MCF 10A (cell line): ENCODE data around the gene MRPS33. TPM values are rescaled to one million over a fixed set of nuclear protein-coding genes. Genes with fewer than 3 reads are reported as not detected.

Experiments
- total RNA-seq: library from RNA; stranded (reverse); gene quantifications from 2 replicates; pipeline ENCODE4 v1.2.3, GENCODE V29; 2022

Gene MRPS33
- total RNA-seq, 1 experiment from 2014 or later = 58.6 TPM

Other genes starting within 250 kb of the MRPS33 start
- 32.2 and 33.7 TPM in 2 replicates for gene BRAF, start 90.0 kb downstream of the MRPS33 start, total RNA-seq
- 0.02 TPM in 1 of 2 replicates, not detected in the other for gene TMEM178B, start 59.1 kb upstream of the MRPS33 start, total RNA-seq